ENCODE results near the gene CCL5. TPM values are rescaled to one million over a fixed set of nuclear protein-coding genes. Genes with fewer than 3 reads are reported as not detected.

The CCL5 gene
- total RNA-seq, 1 experiment from 2014 or later, result 0.17 TPM

DNA sequence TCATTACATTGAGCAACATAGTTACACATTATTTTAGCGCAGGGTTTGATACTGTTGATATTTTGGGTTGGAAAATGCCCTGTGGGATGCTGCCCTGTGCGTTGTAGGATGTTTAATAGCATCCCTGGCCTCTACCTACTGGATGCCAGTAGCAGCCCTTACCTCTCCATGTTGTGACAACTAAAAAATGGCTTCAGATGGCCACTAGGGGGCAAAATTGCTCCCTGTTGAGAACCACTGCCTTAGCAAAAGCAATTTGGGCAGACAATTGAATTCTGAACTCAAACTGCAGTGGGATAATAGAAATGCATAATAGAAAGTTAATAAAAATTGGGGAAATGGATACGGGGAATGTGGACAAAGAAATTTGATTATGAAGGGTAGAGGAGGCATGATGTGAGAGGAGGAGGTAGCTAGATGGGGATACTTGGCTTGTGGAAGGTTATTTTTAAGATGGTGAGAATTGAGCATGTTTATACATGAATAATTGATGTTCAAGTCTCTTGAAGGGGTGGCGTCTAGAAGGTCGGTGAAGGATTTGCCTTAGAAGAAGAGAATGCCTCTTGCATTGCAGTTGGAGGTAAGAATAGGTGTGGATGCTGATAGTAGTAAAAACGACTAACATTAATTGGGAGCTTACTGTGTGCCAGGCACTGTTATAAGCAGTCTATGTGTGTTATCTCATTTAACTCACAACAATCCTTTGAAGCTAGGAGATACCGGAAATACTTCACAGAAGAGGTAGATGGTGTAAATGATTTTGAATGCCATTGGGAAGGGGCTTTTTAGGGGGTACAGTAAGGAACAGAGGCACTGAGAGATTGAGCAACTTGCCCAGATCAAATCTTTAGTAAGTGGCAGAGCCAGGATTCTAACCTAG, 30.5 kb downstream of the CCL5 start:
- DNase-seq (ENCODE audit: low spot score) (peak; percentile 50), ATAC-seq (peak; percentile 81)
- H3K36me3 Mint-ChIP-seq, result peaks cover 43% of the 10 kb centered on the region
- CTCF ChIA-PET, result interaction anchor here (0.6 to 1.3 kb wide), 5 partner anchors 10 to 299 kb away, joined by 3 to 5 read pairs (median 5); partner anchors contain the start of gene RDM1
- no peaks in the 10 kb centered on the region for H3K27me3 Mint-ChIP-seq (ENCODE audit: low read depth)
- no peak overlapping the region for H3K4me3 Mint-ChIP-seq
- 0 out of 2 replicates have a peak, but pooled peaks have one; percentile 39 for TF ChIP-seq EMX1 (CRISPR knock-in tag; IDR thresholded peaks at IDR 0.05)
- TF ChIP-seq KAT7 (CRISPR knock-in tag; IDR thresholded peaks at IDR 0.05; ENCODE audit: borderline replicate concordance), result no peak
- TF ChIP-seq, protein P1, sequence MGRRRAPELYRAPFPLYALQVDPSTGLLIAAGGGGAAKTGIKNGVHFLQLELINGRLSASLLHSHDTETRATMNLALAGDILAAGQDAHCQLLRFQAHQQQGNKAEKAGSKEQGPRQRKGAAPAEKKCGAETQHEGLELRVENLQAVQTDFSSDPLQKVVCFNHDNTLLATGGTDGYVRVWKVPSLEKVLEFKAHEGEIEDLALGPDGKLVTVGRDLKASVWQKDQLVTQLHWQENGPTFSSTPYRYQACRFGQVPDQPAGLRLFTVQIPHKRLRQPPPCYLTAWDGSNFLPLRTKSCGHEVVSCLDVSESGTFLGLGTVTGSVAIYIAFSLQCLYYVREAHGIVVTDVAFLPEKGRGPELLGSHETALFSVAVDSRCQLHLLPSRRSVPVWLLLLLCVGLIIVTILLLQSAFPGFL (CRISPR knock-in tag; IDR thresholded peaks at IDR 0.05; ENCODE audit: borderline replicate concordance), result no peak
- TF ChIP-seq NFATC4 (CRISPR knock-in tag; IDR thresholded peaks at IDR 0.05), result no peak
- no peak for TF ChIP-seq CREM (CRISPR knock-in tag; IDR thresholded peaks at IDR 0.05)
- no peak for TF ChIP-seq ZNF423 (CRISPR knock-in tag; IDR thresholded peaks at IDR 0.05)
- no peak for TF ChIP-seq RELA (CRISPR knock-in tag; IDR thresholded peaks at IDR 0.05; ENCODE audit: borderline replicate concordance)
- TF ChIP-seq, protein P2, sequence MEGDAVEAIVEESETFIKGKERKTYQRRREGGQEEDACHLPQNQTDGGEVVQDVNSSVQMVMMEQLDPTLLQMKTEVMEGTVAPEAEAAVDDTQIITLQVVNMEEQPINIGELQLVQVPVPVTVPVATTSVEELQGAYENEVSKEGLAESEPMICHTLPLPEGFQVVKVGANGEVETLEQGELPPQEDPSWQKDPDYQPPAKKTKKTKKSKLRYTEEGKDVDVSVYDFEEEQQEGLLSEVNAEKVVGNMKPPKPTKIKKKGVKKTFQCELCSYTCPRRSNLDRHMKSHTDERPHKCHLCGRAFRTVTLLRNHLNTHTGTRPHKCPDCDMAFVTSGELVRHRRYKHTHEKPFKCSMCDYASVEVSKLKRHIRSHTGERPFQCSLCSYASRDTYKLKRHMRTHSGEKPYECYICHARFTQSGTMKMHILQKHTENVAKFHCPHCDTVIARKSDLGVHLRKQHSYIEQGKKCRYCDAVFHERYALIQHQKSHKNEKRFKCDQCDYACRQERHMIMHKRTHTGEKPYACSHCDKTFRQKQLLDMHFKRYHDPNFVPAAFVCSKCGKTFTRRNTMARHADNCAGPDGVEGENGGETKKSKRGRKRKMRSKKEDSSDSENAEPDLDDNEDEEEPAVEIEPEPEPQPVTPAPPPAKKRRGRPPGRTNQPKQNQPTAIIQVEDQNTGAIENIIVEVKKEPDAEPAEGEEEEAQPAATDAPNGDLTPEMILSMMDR (IDR thresholded peaks at IDR 0.05), result peak; percentile 80
- TF ChIP-seq ELF4 (CRISPR knock-in tag; IDR thresholded peaks at IDR 0.05; ENCODE audit: low read depth), result no peak
- TF ChIP-seq, protein P3, sequence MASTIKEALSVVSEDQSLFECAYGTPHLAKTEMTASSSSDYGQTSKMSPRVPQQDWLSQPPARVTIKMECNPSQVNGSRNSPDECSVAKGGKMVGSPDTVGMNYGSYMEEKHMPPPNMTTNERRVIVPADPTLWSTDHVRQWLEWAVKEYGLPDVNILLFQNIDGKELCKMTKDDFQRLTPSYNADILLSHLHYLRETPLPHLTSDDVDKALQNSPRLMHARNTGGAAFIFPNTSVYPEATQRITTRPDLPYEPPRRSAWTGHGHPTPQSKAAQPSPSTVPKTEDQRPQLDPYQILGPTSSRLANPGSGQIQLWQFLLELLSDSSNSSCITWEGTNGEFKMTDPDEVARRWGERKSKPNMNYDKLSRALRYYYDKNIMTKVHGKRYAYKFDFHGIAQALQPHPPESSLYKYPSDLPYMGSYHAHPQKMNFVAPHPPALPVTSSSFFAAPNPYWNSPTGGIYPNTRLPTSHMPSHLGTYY (CRISPR knock-in tag; IDR thresholded peaks at IDR 0.05), result 0 out of 2 replicates have a peak, but pooled peaks have one; percentile 6
- POLR2A ChIA-PET, result no interaction called here
- peaks cover 14% of the 10 kb centered on the region for H3K4me1 Mint-ChIP-seq
- H3K9me3 Mint-ChIP-seq, result no peaks in the 10 kb centered on the region
- peak overlapping the region; percentile 83; the same call in 1 of the 2 replicates for H3K27ac Mint-ChIP-seq

DNA sequence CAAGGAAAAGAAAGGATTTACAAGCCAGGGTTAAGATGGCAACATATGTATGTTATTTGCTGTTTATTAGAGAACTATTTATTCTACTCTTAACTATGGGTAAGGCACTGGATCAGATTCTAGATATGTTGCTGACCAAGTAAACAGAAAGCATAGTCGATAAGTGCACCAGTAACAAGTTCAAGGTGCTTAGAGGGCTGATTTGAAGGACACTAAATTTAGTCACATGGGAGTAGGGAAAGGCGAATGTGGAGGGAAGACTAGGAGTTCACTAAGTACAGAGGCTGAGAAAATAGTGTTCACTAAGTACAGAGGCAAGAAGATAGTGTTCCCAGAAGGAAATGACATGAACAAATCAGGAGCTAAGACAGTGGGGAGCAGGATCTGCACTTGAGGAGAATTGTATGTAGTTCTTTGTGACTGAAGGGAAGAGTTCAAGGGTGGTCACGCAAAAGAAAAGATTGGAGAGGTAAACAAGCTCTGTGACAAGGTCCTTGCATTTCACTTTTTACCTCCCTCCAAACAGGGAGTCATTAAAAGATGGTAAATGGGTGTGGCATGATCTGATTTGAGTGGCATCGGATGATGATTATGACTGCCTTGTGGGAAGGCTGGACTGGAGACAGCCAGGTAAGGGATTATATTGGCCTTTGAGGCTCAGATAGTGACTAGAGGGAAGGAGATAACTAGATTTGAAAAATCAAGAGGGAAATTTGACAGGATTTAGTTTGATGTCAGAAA, 32.4 kb downstream of the CCL5 start:
- ATAC-seq, result no peak
- DNase-seq (ENCODE audit: low spot score), result no peak
- Mint-ChIP-seq H3K4me3 (no peak overlapping the region), H3K27ac (peak overlapping the region; percentile 65), H3K27me3 (ENCODE audit: low read depth) (no peaks in the 10 kb centered on the region), H3K36me3 (peaks cover 56% of the 10 kb centered on the region), H3K9me3 (no peaks in the 10 kb centered on the region), H3K4me1 (peaks cover 14% of the 10 kb centered on the region)
- TF ChIP-seq, protein P4, sequence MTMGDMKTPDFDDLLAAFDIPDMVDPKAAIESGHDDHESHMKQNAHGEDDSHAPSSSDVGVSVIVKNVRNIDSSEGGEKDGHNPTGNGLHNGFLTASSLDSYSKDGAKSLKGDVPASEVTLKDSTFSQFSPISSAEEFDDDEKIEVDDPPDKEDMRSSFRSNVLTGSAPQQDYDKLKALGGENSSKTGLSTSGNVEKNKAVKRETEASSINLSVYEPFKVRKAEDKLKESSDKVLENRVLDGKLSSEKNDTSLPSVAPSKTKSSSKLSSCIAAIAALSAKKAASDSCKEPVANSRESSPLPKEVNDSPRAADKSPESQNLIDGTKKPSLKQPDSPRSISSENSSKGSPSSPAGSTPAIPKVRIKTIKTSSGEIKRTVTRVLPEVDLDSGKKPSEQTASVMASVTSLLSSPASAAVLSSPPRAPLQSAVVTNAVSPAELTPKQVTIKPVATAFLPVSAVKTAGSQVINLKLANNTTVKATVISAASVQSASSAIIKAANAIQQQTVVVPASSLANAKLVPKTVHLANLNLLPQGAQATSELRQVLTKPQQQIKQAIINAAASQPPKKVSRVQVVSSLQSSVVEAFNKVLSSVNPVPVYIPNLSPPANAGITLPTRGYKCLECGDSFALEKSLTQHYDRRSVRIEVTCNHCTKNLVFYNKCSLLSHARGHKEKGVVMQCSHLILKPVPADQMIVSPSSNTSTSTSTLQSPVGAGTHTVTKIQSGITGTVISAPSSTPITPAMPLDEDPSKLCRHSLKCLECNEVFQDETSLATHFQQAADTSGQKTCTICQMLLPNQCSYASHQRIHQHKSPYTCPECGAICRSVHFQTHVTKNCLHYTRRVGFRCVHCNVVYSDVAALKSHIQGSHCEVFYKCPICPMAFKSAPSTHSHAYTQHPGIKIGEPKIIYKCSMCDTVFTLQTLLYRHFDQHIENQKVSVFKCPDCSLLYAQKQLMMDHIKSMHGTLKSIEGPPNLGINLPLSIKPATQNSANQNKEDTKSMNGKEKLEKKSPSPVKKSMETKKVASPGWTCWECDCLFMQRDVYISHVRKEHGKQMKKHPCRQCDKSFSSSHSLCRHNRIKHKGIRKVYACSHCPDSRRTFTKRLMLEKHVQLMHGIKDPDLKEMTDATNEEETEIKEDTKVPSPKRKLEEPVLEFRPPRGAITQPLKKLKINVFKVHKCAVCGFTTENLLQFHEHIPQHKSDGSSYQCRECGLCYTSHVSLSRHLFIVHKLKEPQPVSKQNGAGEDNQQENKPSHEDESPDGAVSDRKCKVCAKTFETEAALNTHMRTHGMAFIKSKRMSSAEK (CRISPR knock-in tag; IDR thresholded peaks at IDR 0.05; ENCODE audit: borderline replicate concordance), result 0 out of 2 replicates have a peak, but pooled peaks have one; percentile 10
- TF ChIP-seq, protein P5, sequence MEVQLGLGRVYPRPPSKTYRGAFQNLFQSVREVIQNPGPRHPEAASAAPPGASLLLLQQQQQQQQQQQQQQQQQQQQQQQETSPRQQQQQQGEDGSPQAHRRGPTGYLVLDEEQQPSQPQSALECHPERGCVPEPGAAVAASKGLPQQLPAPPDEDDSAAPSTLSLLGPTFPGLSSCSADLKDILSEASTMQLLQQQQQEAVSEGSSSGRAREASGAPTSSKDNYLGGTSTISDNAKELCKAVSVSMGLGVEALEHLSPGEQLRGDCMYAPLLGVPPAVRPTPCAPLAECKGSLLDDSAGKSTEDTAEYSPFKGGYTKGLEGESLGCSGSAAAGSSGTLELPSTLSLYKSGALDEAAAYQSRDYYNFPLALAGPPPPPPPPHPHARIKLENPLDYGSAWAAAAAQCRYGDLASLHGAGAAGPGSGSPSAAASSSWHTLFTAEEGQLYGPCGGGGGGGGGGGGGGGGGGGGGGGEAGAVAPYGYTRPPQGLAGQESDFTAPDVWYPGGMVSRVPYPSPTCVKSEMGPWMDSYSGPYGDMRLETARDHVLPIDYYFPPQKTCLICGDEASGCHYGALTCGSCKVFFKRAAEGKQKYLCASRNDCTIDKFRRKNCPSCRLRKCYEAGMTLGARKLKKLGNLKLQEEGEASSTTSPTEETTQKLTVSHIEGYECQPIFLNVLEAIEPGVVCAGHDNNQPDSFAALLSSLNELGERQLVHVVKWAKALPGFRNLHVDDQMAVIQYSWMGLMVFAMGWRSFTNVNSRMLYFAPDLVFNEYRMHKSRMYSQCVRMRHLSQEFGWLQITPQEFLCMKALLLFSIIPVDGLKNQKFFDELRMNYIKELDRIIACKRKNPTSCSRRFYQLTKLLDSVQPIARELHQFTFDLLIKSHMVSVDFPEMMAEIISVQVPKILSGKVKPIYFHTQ (CRISPR knock-in tag; IDR thresholded peaks at IDR 0.05), result 0 out of 2 replicates have a peak, but pooled peaks have one; percentile 6
- TF ChIP-seq NFYB (CRISPR knock-in tag; conservative IDR thresholded peaks at IDR 0.05; ENCODE audit: low read depth), result no peak
- POLR2A ChIA-PET, result interaction anchor here (0.8 kb wide), 1 partner anchor 251 kb away, joined by 6 read pairs; no protein-coding TSS in a partner anchor
- CTCF ChIA-PET, result interaction anchor here (1.4 kb wide), 1 partner anchor 73 kb away, joined by 3 read pairs; no protein-coding TSS in a partner anchor
